ENCODE measurements around the gene HIPK2.

GRCh38 chr7:139542308-139543151, 235.3 kb downstream of the HIPK2 start:
- TF ChIP-seq TAF1 (IDR thresholded peaks at IDR 0.05; ENCODE audit: low read depth) (no peak), CEBPB (IDR thresholded peaks at IDR 0.05) (no peak), EP300 (IDR thresholded peaks at IDR 0.05; ENCODE audit: borderline replicate concordance) (no peak), YY1 (IDR thresholded peaks at IDR 0.05; ENCODE audit: low read depth) (no peak), MAX (IDR thresholded peaks at IDR 0.05) (no peak), ZBTB7A (IDR thresholded peaks at IDR 0.05; ENCODE audit: low read depth) (no peak), REST (IDR thresholded peaks at IDR 0.05; ENCODE audit: low read depth) (no peak), RAD21 (IDR thresholded peaks at IDR 0.05; ENCODE audit: low read depth) (no peak), EGR1 (IDR thresholded peaks at IDR 0.05) (no peak), TEAD4 (IDR thresholded peaks at IDR 0.05) (no peak), FOXM1 (IDR thresholded peaks at IDR 0.05; ENCODE audit: borderline replicate concordance, low read depth) (no peak), NFIC (IDR thresholded peaks at IDR 0.05) (no peak), USF1 (IDR thresholded peaks at IDR 0.05) (peak; percentile 52)
